Glomerular visceral epithelial cell (primary cell): ENCODE data around the gene NIPA2.

Source experiments
- DNase-seq: peaks from one replicate; pipeline ENCODE4 v3.0.0-alpha.2; 2016; ENCODE audit errors: extremely low spot score

NIPA2 gene

GRCh38 chr15:22902981-22903380, 64.5 kb downstream of the NIPA2 start:
- no peak for DNase-seq

DNA sequence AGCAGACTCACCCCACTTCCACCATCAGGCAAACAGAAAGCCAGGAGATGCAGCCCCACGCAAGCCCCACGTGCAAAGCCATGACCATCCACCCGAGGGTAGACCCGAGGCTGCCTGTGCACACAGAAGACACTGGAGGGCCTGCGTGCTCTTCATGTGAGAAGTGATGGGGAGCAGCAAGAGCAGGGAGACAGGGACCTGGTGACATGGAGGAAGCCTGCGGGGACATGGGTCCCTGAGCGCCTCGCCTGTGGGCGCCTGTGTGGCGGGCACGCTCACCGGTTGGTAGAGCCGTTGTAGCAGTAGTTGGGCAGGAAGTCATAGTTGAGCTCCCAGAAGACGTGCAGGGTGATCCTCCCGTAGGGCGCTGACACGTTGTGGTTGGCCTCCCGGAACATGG, 65.0 kb downstream of the NIPA2 start:
- no peak for DNase-seq

- DNase-seq, result no peak
These were observed 65.6 kb downstream of the NIPA2 start for GRCh38 chr15:22903961-22904534.

DNA sequence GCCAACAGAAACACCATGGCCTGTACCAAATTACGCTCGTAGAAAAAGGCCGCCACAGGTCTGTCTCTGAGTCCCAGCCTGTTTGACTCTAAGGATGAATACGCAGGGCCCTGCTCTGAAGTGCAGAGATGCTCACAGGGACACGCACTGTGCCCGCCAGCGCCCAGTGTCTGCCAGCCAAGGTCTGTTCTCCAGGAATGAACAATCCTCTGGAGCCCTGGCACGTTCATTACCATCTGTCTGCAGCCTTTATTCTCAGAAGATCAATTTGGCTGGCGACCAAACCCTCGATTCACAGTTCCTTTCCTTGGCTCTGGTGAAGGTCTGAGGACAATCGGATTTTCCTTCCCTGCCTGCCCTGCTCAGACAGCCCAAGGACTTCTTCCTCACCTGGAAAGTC, 66.3 kb downstream of the NIPA2 start:
- DNase-seq, result no peak

DNA sequence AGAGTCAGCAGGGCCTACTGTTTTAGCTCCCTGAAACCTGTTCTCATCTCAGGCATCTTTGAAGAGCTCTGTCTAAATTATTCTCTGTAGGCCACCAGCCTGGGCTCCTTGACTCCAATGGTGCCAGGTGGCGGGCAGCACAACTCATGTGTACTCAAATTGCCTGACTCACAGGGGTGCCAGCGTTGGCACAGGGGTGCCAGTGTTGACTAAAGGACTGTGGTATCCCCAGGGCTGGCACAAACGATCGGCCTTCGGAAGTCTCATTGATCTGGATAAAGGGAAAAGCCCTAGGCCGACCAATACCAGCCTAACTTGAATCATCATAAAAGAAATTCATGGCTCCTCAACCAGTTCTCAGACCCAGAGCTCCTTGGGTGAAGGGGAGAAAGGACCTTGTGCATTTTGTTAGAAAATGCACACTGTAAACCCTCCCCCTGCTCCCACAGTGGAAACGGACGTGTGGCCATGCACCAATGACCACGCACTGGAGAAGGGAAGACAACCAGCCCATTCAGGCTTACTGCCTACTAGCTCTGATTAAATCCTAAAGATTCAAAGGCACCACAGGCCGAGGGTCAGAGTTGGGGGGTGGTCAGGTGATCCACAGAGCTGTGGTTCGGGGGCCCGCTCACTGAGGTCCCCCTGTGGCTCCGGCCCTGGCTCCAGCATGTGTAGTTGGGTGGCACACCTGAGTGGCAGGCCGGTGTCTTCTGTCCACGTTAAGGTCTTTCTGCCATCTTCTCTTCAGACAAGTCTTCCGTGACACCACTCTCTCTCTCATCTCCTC, 68.9 kb downstream of the NIPA2 start:
- DNase-seq, result no peak

GRCh38 chr15:22908830-22909229, 70.4 kb downstream of the NIPA2 start:
- DNase-seq, result no peak

DNA sequence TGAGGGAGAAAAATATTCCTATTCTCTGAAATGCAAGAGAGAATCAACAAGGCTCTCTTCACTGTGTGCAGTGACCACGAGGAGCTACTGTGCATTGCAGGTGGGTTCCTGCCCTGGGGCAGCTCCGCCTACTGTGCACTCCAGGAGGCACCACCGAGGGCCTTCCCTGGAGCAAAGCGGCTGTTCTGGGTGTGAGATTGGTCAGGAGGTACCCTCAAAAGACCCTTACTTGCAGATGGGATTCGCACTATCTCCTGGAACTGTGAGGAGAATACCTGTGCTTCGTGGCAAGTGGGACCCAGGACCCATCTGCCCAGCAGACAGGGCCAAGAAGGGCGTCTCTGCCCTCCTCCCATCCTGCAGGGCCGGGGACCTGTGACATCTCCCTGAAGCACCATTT, 72.8 kb downstream of the NIPA2 start:
- no peak for DNase-seq

- DNase-seq, result no peak
These were observed 73.8 kb downstream of the NIPA2 start for GRCh38 chr15:22912256-22912655.

- DNase-seq, result no peak
These were observed 75.3 kb downstream of the NIPA2 start for GRCh38 chr15:22913646-22914380.

DNA sequence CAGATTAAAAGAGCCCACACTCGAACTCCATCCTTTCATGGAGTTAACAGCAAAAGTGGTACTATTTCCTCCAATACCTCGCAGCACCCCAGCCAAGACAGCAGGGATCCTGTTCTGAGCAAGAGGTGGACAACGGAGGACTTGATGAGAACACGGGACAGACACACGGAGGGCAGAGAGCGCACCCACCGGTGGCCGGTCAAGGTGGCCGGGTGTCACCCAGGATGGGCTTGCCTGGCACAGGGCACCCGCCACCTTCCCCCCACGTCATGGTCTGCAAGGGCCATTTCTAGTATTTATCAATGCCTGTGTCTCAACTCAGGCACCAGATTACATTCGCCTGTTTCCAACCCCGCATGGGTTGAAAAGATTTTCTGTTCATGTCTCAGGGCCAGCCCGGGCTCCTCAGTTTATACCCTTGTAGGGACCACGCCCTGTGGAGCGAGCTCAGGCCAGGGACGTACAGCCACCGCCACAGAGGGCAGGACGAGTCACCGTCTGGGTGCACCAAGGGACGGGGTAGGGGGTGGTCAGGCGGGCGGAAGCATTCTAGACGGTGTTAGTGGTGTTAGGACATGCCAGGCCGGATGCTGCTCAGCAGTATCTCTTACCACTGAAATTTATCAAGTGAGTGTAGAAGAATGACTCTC, 77.5 kb downstream of the NIPA2 start:
- peak; percentile 9 for DNase-seq

DNA sequence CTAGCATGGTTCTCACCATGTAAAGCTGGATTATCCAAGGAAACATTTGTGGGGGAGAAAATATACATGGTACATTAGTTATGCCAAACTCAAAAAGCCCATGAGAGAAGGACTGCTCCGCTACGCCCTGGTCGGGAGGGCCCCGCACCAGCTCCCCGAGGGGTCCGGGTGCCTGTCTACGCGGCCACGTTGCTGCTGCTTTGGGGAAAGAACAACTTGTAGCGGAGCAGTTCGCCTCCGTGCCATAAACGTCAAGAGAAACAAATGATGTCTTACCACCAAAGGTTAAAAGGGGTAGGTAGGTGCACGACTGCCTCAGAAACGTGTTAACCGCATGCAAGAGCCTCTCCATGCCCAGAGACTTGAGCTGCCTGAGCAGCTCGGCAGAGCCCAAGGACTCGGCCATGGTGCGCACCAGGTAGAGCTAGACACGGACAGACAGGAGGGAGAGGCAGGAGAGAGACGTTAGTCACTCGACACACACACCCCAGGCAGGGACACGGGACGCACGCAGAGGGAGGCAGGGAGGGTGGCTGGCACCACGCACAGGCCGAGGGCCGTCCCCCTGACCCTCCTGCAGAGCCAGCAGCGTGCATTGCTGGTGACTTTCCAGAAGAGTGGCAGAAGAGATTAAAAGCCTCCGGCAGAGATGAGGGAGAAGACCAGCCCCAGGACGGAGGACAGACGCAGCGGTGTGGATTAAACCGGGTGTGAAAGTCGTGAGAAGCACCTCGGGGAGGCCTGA, 78.3 kb downstream of the NIPA2 start:
- no peak for DNase-seq

- DNase-seq, result no peak
These were observed 79.1 kb downstream of the NIPA2 start for GRCh38 chr15:22917556-22917955.
